Measurements from ENCODE around the gene PLK4. TPM values are rescaled to one million over a fixed set of nuclear protein-coding genes. Genes with fewer than 3 reads are reported as not detected.
"Not testable (repeated sequence)": the region's sequence is repeated elsewhere in the genome, so short reads cannot be mapped to it uniquely, and the experiment has no call there.

Gene PLK4
- total and polyA plus RNA-seq, 12 donors = 0.22 to 3.7 (median 0.56) TPM

DNA sequence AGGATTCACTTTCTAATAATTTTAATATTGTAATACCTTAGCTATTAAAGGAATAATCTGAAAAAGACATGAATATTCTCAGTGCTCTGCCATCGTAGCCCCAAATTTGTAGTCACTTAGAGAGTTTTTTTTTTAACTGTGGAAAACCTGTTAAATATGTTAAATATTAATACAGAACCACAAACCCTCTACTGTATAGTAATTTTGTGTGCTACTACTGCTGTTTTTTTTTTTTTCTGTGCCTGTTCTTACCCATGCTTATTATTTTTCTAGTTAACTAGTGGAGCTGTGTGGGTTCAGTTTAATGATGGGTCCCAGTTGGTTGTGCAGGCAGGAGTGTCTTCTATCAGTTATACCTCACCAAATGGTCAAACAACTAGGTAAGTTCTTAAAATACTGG lies 15.8 kb downstream of the PLK4 start:
- H3K9me3 ChIP-seq = peaks cover 0 to 10% (median 0%) of the 10 kb centered on the region in 11 donors
- H3K27ac ChIP-seq = no peak overlapping the region
- intact Hi-C loops (cut with DNase I) = loop anchor here in 1 of 10 donors (10.0 kb wide), 1 partner anchor 52 kb away; no protein-coding TSS in a partner anchor
- TF ChIP-seq, protein P1, sequence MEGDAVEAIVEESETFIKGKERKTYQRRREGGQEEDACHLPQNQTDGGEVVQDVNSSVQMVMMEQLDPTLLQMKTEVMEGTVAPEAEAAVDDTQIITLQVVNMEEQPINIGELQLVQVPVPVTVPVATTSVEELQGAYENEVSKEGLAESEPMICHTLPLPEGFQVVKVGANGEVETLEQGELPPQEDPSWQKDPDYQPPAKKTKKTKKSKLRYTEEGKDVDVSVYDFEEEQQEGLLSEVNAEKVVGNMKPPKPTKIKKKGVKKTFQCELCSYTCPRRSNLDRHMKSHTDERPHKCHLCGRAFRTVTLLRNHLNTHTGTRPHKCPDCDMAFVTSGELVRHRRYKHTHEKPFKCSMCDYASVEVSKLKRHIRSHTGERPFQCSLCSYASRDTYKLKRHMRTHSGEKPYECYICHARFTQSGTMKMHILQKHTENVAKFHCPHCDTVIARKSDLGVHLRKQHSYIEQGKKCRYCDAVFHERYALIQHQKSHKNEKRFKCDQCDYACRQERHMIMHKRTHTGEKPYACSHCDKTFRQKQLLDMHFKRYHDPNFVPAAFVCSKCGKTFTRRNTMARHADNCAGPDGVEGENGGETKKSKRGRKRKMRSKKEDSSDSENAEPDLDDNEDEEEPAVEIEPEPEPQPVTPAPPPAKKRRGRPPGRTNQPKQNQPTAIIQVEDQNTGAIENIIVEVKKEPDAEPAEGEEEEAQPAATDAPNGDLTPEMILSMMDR (IDR thresholded peaks at IDR 0.05) = no peak
- no peaks in the 10 kb centered on the region for H3K27me3 ChIP-seq
- no peak for DNase-seq
- peaks cover 0 to 55% (median 0%) of the 10 kb centered on the region in 9 donors for H3K36me3 ChIP-seq
- H3K4me3 ChIP-seq = no peak overlapping the region
- no peaks in the 10 kb centered on the region for H3K4me1 ChIP-seq
- WGBS, 2 donors = 95 to 97% methylated on average over 1 of the region's 1 CpG
- ATAC-seq = no peak

DNA sequence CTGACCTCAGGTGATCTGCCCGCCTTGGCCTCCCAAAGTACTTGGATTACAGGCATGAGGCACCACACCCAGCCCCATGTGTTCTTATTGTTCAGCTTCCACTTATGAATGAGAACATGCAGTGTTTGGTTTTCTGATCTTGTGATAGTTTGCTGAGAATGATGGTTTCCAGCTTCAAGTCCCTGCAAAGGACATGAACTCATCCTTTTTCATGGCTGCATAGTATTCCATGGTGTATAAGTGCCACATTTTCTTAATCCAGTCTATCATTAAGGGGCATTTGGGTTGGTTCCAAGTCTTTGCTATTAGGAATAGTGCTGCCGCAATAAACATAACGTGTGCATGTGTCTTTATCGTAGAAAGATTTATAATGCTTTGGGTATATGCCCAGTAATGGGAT lies 19.0 kb downstream of the PLK4 start:
- H3K27me3 ChIP-seq, H3K4me3 ChIP-seq, H3K4me1 ChIP-seq, DNase-seq, H3K27ac ChIP-seq, ATAC-seq: not testable (repeated sequence)
- intact Hi-C loops (cut with DNase I) = loop anchor here in 1 of 10 donors (10.0 kb wide), 1 partner anchor 55 kb away; no protein-coding TSS in a partner anchor
- H3K9me3 ChIP-seq = peaks cover 0 to 10% (median 0%) of the 10 kb centered on the region in 11 donors
- peaks cover 0 to 24% (median 0%) of the 10 kb centered on the region in 9 donors for H3K36me3 ChIP-seq
- WGBS, 2 donors = 98 to 99% methylated on average over 4 of the region's 4 CpGs

DNA sequence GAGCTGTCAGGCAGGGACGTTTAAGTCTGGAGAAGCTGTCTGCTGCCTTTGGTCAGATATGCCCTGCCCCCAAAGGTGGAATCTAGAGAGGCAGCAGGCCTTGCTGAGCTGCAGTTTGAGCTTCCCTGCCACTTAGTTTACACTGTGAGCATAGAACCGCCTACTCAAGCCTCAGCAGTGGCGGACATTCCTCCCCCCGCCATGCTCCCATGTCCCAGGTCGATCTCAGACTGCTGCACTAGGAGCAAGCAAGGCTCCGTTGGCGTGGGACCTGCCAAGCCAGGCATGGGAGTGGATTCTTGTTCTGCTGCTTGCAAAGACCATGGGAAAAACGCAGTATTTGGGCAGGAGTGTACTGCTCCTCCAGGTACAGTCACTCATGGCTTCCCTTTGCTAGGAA lies 24.3 kb downstream of the PLK4 start:
- Histone ChIP-seq H3K27ac (no peak overlapping the region), H3K4me1 (no peaks in the 10 kb centered on the region), H3K9me3 (peaks cover 0 to 5% (median 0%) of the 10 kb centered on the region in 11 donors), H3K27me3 (no peaks in the 10 kb centered on the region), H3K4me3 (no peak overlapping the region), H3K36me3 (no peaks in the 10 kb centered on the region)
- no peak for ATAC-seq
- 81% methylated on average over 8 of the region's 8 CpGs for WGBS, 2 donors
- DNase-seq = no peak
- TF ChIP-seq, protein P1 (IDR thresholded peaks at IDR 0.05) = no peak
- intact Hi-C loops (cut with DNase I) = no loop called here

DNA sequence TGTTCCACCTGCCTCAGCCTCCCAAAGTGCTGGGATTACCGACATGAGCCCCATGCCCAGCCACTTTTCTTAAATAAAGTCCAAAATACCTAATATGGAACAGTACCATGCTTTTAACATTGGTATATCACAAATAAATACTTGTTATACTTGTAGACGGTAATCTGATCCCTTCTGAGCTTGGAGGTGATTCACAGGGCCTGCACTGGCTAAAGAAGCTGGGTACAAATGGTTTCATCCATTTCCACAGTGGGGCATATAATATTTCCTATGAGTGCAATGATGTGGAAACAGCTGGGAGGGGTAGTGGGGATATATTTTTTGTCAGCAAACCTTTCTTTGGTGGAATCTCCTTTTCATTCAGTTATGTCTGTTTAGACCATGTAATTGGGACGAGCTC lies 35.8 kb downstream of the PLK4 start:
- DNase-seq = no peak
- no peak for ATAC-seq

DNA sequence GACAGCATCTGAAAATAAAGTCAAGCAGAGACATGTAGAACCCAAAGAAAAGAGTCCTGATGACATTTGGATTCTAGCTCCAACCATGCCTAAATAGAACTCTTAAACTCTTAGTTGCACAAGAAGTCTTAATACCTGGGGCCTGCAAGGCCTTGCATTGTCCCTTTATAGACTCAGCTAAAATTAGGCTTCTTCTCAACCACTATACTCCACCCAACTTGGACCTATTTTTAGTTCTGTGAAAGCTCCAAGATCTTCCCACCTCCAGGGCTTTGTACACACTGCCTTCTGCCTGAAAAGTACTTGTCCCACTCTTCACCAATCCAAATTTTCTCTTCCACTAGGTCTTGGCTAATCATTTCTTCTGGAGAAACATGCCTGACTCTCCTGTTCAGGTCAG lies 36.5 kb downstream of the PLK4 start:
- ATAC-seq = peak in 6 of 8 donors; percentile 71 to 79 (median 76)
- intact Hi-C loops (cut with DNase I) = no loop called here

More for the DNA sequence above, 35.8 kb downstream of the PLK4 start:
- Histone ChIP-seq H3K27ac (peak overlapping the region in 1 of 10 donors; percentile 32), H3K27me3 (no peaks in the 10 kb centered on the region), H3K4me1 (peaks cover 0 to 11% (median 0%) of the 10 kb centered on the region in 9 donors), H3K36me3 (peaks cover 0 to 56% (median 20%) of the 10 kb centered on the region in 9 donors), H3K9me3 (no peaks in the 10 kb centered on the region), H3K4me3 (no peak overlapping the region)
- 90 to 92% methylated on average over 3 of the region's 3 CpGs for WGBS, 2 donors
- intact Hi-C loops (cut with DNase I) = no loop called here
- TF ChIP-seq, protein P1 (IDR thresholded peaks at IDR 0.05) = no peak

More for the DNA sequence above, 36.5 kb downstream of the PLK4 start:
- Histone ChIP-seq H3K9me3 (no peaks in the 10 kb centered on the region), H3K4me1 (peaks cover 0 to 11% (median 0%) of the 10 kb centered on the region in 9 donors), H3K27ac (peak overlapping the region in 1 of 10 donors; percentile 32), H3K27me3 (no peaks in the 10 kb centered on the region), H3K4me3 (no peak overlapping the region), H3K36me3 (peaks cover 0 to 61% (median 20%) of the 10 kb centered on the region in 9 donors)
- no peak for DNase-seq
- TF ChIP-seq, protein P1 (IDR thresholded peaks at IDR 0.05) = no peak

Measured in heart right ventricle (tissue), 16 donors.